HL-60 (cell line): ENCODE measurements around the gene CCM2.
"Not testable (repeated sequence)": the region's sequence is repeated elsewhere in the genome, so short reads cannot be mapped to it uniquely, and the experiment has no call there.

ENCODE experiments used
- CTCF ChIP-seq: IDR thresholded peaks from one replicate; pipeline ENCODE4 v1.5.1; 2011; ENCODE audit warnings: low read length, control low read depth, inconsistent platforms; ENCODE audit not compliant: insufficient read depth
- POLR2AphosphoS5 ChIP-seq: IDR thresholded peaks from 2 replicates; pipeline ENCODE4 v1.6.1; 2012; ENCODE audit warnings: low read depth

- not testable (repeated sequence) for TF ChIP-seq CTCF, POLR2AphosphoS5
Observed at GRCh38 chr7:44992004-44992795, 7.8 kb upstream of the CCM2 start.
